ENCODE measurements around the gene TRAF5.

The TRAF5 gene

GRCh38 chr1:211372463-211372862 is 45.8 kb downstream of the TRAF5 start:
- no peak overlapping the region for H3K4me2 ChIP-seq (ENCODE audit: low read length, poor library complexity, severe bottlenecking)
- H3K27me3 ChIP-seq (ENCODE audit: control insufficient read depth in 1 of 2, insufficient read depth in 1 of 2, low read length in 2 of 2): no peaks in the 10 kb centered on the region
- no peak overlapping the region for H2AFZ ChIP-seq (ENCODE audit: low read depth, low read length)
- no peak overlapping the region for H3K9ac ChIP-seq (ENCODE audit: low read length)
- no peak for DNase-seq
- H2BK120ac ChIP-seq (ENCODE audit: low read depth, low read length): no peak overlapping the region
- H3K27ac ChIP-seq (ENCODE audit: low read length, poor library complexity, severe bottlenecking): no peak overlapping the region
- WGBS: 96% methylated on average over 3 of the region's 4 CpGs
- H3K4me3 ChIP-seq (ENCODE audit: insufficient read depth in 1 of 2, low read depth in 1 of 2, low read length in 2 of 2): no peak overlapping the region
- H2AK5ac ChIP-seq (ENCODE audit: low read length, severe bottlenecking): peak overlapping the region; percentile 43
- H3K9me3 ChIP-seq (ENCODE audit: control insufficient read depth, low read length): no peaks in the 10 kb centered on the region
- H2BK12ac ChIP-seq (ENCODE audit: low read length in 2 of 2): no peak overlapping the region
- H4K8ac ChIP-seq (ENCODE audit: low read length): no peak overlapping the region
- H3K36me3 ChIP-seq (ENCODE audit: control insufficient read depth in 1 of 2, insufficient read depth in 2 of 2, low read depth in 1 of 2, low read length in 2 of 2): peaks cover 2 to 24% of the 10 kb centered on the region in 2 experiments
- no peak overlapping the region for H3K23ac ChIP-seq (ENCODE audit: low read length in 2 of 2)
- H4K91ac ChIP-seq (ENCODE audit: low read length): no peak overlapping the region
- no peak overlapping the region for H3K14ac ChIP-seq (ENCODE audit: low read length in 2 of 2)
- no peak overlapping the region for H3K4ac ChIP-seq (ENCODE audit: low read depth in 1 of 2, low read length in 2 of 2)
- no peak overlapping the region for H3K18ac ChIP-seq (ENCODE audit: low read depth in 1 of 2, low read length in 2 of 2)
- H2BK15ac ChIP-seq (ENCODE audit: low read depth, poor library complexity, severe bottlenecking): no peak overlapping the region
- H3K79me1 ChIP-seq (replicated peaks; ENCODE audit: low read length, poor library complexity, severe bottlenecking): peaks cover 5% of the 10 kb centered on the region
- peaks cover 14% of the 10 kb centered on the region for H3K4me1 ChIP-seq (ENCODE audit: control insufficient read depth, insufficient read depth, low read depth, low read length)
- no peak overlapping the region for H2BK5ac ChIP-seq (ENCODE audit: low read depth, low read length, poor library complexity, severe bottlenecking)

GRCh38 chr1:211375146-211375818 is 48.6 kb downstream of the TRAF5 start:
- no peak overlapping the region for H2AFZ ChIP-seq (ENCODE audit: low read depth, low read length)
- 76% methylated on average over 3 of the region's 5 CpGs for WGBS

GRCh38 chr1:211375949-211376348 is 49.3 kb downstream of the TRAF5 start:
- Histone ChIP-seq H2AK5ac (ENCODE audit: low read length, severe bottlenecking) (no peak overlapping the region), H3K79me1 (replicated peaks; ENCODE audit: low read length, poor library complexity, severe bottlenecking) (peaks cover 3% of the 10 kb centered on the region), H4K91ac (ENCODE audit: low read length) (no peak overlapping the region), H3K9ac (ENCODE audit: low read length) (no peak overlapping the region), H4K8ac (ENCODE audit: low read length) (no peak overlapping the region), H3K27me3 (ENCODE audit: control insufficient read depth in 1 of 2, insufficient read depth in 1 of 2, low read length in 2 of 2) (no peaks in the 10 kb centered on the region), H2BK15ac (ENCODE audit: low read depth, poor library complexity, severe bottlenecking) (no peak overlapping the region), H3K18ac (ENCODE audit: low read depth in 1 of 2, low read length in 2 of 2) (no peak overlapping the region), H2AFZ (ENCODE audit: low read depth, low read length) (no peak overlapping the region), H3K4me2 (ENCODE audit: low read length, poor library complexity, severe bottlenecking) (no peak overlapping the region), H3K4me3 (ENCODE audit: insufficient read depth in 1 of 2, low read depth in 1 of 2, low read length in 2 of 2) (no peak overlapping the region), H3K4ac (ENCODE audit: low read depth in 1 of 2, low read length in 2 of 2) (no peak overlapping the region), H3K36me3 (ENCODE audit: control insufficient read depth in 1 of 2, insufficient read depth in 2 of 2, low read depth in 1 of 2, low read length in 2 of 2) (peaks cover 0 to 22% of the 10 kb centered on the region in 2 experiments), H3K14ac (ENCODE audit: low read length in 2 of 2) (no peak overlapping the region), H2BK120ac (ENCODE audit: low read depth, low read length) (no peak overlapping the region), H3K27ac (ENCODE audit: low read length, poor library complexity, severe bottlenecking) (no peak overlapping the region), H3K23ac (ENCODE audit: low read length in 2 of 2) (no peak overlapping the region), H2BK5ac (ENCODE audit: low read depth, low read length, poor library complexity, severe bottlenecking) (no peak overlapping the region), H3K4me1 (ENCODE audit: control insufficient read depth, insufficient read depth, low read depth, low read length) (peaks cover 14% of the 10 kb centered on the region), H3K9me3 (ENCODE audit: control insufficient read depth, low read length) (no peaks in the 10 kb centered on the region), H2BK12ac (ENCODE audit: low read length in 2 of 2) (no peak overlapping the region)
- DNase-seq: no peak
- WGBS: 43% methylated on average over 1 of the region's 2 CpGs

More at GRCh38 chr1:211375146-211375818, 48.6 kb downstream of the TRAF5 start:
- no peak overlapping the region for H3K18ac ChIP-seq (ENCODE audit: low read depth in 1 of 2, low read length in 2 of 2)
- H2AK5ac ChIP-seq (ENCODE audit: low read length, severe bottlenecking): no peak overlapping the region
- H4K8ac ChIP-seq (ENCODE audit: low read length): no peak overlapping the region
- peaks cover 0 to 22% of the 10 kb centered on the region in 2 experiments for H3K36me3 ChIP-seq (ENCODE audit: control insufficient read depth in 1 of 2, insufficient read depth in 2 of 2, low read depth in 1 of 2, low read length in 2 of 2)
- H2BK120ac ChIP-seq (ENCODE audit: low read depth, low read length): no peak overlapping the region
- H3K27me3 ChIP-seq (ENCODE audit: control insufficient read depth in 1 of 2, insufficient read depth in 1 of 2, low read length in 2 of 2): no peaks in the 10 kb centered on the region
- no peak overlapping the region for H3K4me3 ChIP-seq (ENCODE audit: insufficient read depth in 1 of 2, low read depth in 1 of 2, low read length in 2 of 2)
- H2BK15ac ChIP-seq (ENCODE audit: low read depth, poor library complexity, severe bottlenecking): no peak overlapping the region
- no peaks in the 10 kb centered on the region for H3K9me3 ChIP-seq (ENCODE audit: control insufficient read depth, low read length)
- no peak overlapping the region for H3K4ac ChIP-seq (ENCODE audit: low read depth in 1 of 2, low read length in 2 of 2)
- H3K14ac ChIP-seq (ENCODE audit: low read length in 2 of 2): no peak overlapping the region
- no peak overlapping the region for H2BK12ac ChIP-seq (ENCODE audit: low read length in 2 of 2)
- no peak overlapping the region for H2BK5ac ChIP-seq (ENCODE audit: low read depth, low read length, poor library complexity, severe bottlenecking)
- H3K27ac ChIP-seq (ENCODE audit: low read length, poor library complexity, severe bottlenecking): peak overlapping the region; percentile 67
- H3K4me2 ChIP-seq (ENCODE audit: low read length, poor library complexity, severe bottlenecking): peak overlapping the region; percentile 0
- H4K91ac ChIP-seq (ENCODE audit: low read length): no peak overlapping the region
- no peak for DNase-seq
- peaks cover 16% of the 10 kb centered on the region for H3K4me1 ChIP-seq (ENCODE audit: control insufficient read depth, insufficient read depth, low read depth, low read length)
- no peak overlapping the region for H3K23ac ChIP-seq (ENCODE audit: low read length in 2 of 2)
- peaks cover 3% of the 10 kb centered on the region for H3K79me1 ChIP-seq (replicated peaks; ENCODE audit: low read length, poor library complexity, severe bottlenecking)
- no peak overlapping the region for H3K9ac ChIP-seq (ENCODE audit: low read length)

GRCh38 chr1:211376807-211377470 is 50.3 kb downstream of the TRAF5 start:
- Histone ChIP-seq H3K79me1 (replicated peaks; ENCODE audit: low read length, poor library complexity, severe bottlenecking) (peaks cover 3% of the 10 kb centered on the region), H2BK120ac (ENCODE audit: low read depth, low read length) (no peak overlapping the region), H4K8ac (ENCODE audit: low read length) (no peak overlapping the region), H3K14ac (ENCODE audit: low read length in 2 of 2) (no peak overlapping the region), H3K4ac (ENCODE audit: low read depth in 1 of 2, low read length in 2 of 2) (no peak overlapping the region), H4K91ac (ENCODE audit: low read length) (no peak overlapping the region), H3K9me3 (ENCODE audit: control insufficient read depth, low read length) (no peaks in the 10 kb centered on the region), H3K36me3 (ENCODE audit: control insufficient read depth in 1 of 2, insufficient read depth in 2 of 2, low read depth in 1 of 2, low read length in 2 of 2) (peaks cover 0 to 22% of the 10 kb centered on the region in 2 experiments), H2AFZ (ENCODE audit: low read depth, low read length) (no peak overlapping the region), H3K23ac (ENCODE audit: low read length in 2 of 2) (no peak overlapping the region), H2AK5ac (ENCODE audit: low read length, severe bottlenecking) (peak overlapping the region; percentile 55), H2BK15ac (ENCODE audit: low read depth, poor library complexity, severe bottlenecking) (no peak overlapping the region), H2BK5ac (ENCODE audit: low read depth, low read length, poor library complexity, severe bottlenecking) (no peak overlapping the region), H2BK12ac (ENCODE audit: low read length in 2 of 2) (no peak overlapping the region), H3K27me3 (ENCODE audit: control insufficient read depth in 1 of 2, insufficient read depth in 1 of 2, low read length in 2 of 2) (no peaks in the 10 kb centered on the region), H3K27ac (ENCODE audit: low read length, poor library complexity, severe bottlenecking) (no peak overlapping the region), H3K18ac (ENCODE audit: low read depth in 1 of 2, low read length in 2 of 2) (no peak overlapping the region), H3K4me1 (ENCODE audit: control insufficient read depth, insufficient read depth, low read depth, low read length) (peaks cover 14% of the 10 kb centered on the region), H3K9ac (ENCODE audit: low read length) (peak overlapping the region; percentile 50), H3K4me3 (ENCODE audit: insufficient read depth in 1 of 2, low read depth in 1 of 2, low read length in 2 of 2) (no peak overlapping the region), H3K4me2 (ENCODE audit: low read length, poor library complexity, severe bottlenecking) (no peak overlapping the region)
- no peak for DNase-seq
- WGBS: 93% methylated on average over 3 of the region's 4 CpGs

Measured in mesenchymal stem cell (in vitro differentiated cells and primary cell).